Measurements from ENCODE around the gene TET2.
"Not testable (repeated sequence)": the region's sequence is repeated elsewhere in the genome, so short reads cannot be mapped to it uniquely, and the experiment has no call there.

Gene TET2

DNA sequence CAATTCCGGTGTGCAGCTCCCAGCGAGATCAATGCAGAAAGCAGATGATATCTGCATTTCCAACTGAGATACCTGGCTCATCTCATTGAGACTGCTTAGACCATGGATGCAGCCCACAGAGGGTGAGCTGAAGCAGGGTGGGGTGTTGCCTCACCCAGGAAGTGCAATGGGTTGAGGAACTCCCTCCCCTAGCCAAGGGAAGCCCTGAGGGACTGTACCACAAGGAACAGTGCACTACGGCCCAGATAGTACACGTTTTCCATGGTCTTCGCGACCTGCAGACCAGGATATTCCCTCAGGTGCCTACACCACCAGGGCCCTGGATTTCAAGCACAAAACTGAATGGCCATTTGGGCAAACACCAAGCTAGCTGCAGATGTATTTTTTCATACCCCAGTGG, 150.0 kb downstream of the TET2 start:
- H3K27me3 Mint-ChIP-seq (ENCODE audit: low read depth, poor library complexity), result peaks cover 7% of the 10 kb centered on the region
- DNase-seq, result no peak
- no peaks in the 10 kb centered on the region for H3K4me1 Mint-ChIP-seq
- peaks cover 14% of the 10 kb centered on the region for H3K9me3 Mint-ChIP-seq
- H3K4me3 Mint-ChIP-seq, result no peak overlapping the region
- H3K27ac Mint-ChIP-seq, result no peak overlapping the region
- TF ChIP-seq CTCF (IDR thresholded peaks at IDR 0.05), result no peak
- no peaks in the 10 kb centered on the region for H3K36me3 Mint-ChIP-seq (ENCODE audit: low read depth)

GRCh38 chr4:105299027-105299426, 152.4 kb downstream of the TET2 start:
- not testable (repeated sequence) for H3K4me3 Mint-ChIP-seq; H3K36me3 Mint-ChIP-seq (ENCODE audit: low read depth); H3K27me3 Mint-ChIP-seq (ENCODE audit: low read depth, poor library complexity); H3K27ac Mint-ChIP-seq; DNase-seq; H3K4me1 Mint-ChIP-seq
- peaks cover 33% of the 10 kb centered on the region for H3K9me3 Mint-ChIP-seq

DNA sequence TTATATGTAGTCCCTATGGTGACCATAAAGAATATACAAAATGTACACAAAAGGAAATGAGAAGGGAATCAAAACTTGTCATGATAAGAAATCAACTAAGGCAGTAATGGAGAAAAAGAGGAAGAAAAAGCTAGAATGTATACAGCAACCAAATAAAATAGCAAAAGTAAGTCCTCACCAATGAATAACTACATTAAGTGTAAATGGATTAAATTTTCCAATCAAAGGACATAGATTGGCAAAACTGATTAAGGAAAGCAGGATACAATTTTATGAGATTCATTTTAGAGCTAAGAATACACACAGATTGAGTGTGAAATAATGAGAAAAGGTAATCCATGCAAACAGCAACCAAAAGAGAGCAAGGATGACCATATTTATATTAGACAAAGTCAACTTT, 157.4 kb downstream of the TET2 start:
- no peak overlapping the region for H3K27ac Mint-ChIP-seq
- H3K4me3 Mint-ChIP-seq, result no peak overlapping the region
- no peak for TF ChIP-seq CTCF (IDR thresholded peaks at IDR 0.05)
- no peaks in the 10 kb centered on the region for H3K4me1 Mint-ChIP-seq
- H3K27me3 Mint-ChIP-seq (ENCODE audit: low read depth, poor library complexity), result peaks cover 7% of the 10 kb centered on the region
- H3K9me3 Mint-ChIP-seq, result peaks cover 37% of the 10 kb centered on the region
- H3K36me3 Mint-ChIP-seq (ENCODE audit: low read depth), result no peaks in the 10 kb centered on the region
- no peak for DNase-seq

DNA sequence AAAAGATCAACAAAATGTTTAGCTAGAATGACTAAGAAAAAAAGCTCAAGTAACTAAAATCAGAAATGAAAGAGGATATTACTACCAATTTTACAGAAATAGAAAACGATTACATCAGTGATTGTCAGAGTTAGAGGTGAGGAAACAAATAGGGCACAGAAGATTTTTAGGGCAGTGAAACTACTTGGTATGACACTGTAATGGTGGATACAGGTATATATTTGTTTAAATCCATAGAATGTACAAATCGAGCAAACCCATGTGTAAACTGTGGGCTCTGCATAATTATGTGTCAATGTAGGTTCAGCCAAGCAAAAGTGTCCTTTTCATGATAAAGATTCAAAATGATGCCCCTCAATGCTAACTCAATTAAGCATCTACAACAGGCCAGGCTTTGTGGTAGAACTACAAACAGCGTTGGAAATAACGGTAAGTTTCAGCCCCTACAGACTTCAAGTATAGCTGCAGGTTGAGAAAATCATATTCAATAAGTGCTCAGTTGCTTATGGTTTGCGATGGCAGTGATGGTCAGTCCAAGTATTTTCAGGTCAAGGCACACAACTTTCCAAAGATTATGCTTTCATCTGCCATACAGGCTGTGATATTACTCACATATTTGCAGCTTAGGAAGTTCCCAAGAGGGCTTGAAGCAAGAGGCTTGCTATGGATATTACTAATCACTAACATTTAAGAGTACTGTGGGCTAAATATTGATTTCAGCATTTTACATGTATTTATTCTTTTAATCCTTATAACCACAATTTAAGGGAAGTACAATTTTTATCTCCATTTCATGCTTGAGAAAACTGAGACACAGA, 158.6 kb downstream of the TET2 start:
- peaks cover 4% of the 10 kb centered on the region for H3K27me3 Mint-ChIP-seq (ENCODE audit: low read depth, poor library complexity)
- H3K4me1 Mint-ChIP-seq, result no peaks in the 10 kb centered on the region
- H3K27ac Mint-ChIP-seq, result no peak overlapping the region
- DNase-seq, result no peak
- no peaks in the 10 kb centered on the region for H3K36me3 Mint-ChIP-seq (ENCODE audit: low read depth)
- TF ChIP-seq CTCF (IDR thresholded peaks at IDR 0.05), result no peak
- H3K9me3 Mint-ChIP-seq, result peaks cover 45% of the 10 kb centered on the region
- H3K4me3 Mint-ChIP-seq, result no peak overlapping the region

DNA sequence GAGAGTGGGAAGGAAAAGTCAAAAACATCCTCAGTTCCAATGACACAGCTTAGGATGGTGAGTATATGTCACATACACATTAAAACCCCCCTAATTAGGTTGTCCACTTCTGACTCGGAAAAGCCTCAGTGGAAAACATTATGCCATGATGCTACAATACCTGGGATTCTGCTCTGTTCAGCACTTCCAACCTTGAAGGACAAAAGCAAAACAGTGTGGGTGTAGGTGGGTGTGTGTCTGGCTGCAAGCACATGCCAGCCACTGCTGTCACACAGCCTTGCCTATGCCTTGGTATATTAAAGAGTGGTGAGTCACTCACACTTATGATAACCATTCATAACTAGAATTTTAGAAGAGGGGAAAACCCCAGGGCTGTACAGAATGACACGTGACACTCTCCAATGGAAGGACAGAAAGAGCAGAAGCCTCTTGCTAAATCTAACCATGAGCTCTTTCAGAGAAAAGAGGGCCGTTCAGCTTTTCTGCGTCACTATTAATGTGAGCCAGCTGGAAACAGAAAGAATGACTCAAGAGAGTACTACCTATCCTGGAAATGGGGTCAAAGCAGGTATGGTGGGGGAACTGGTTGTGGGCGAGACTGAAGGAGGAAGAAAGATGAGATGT, 159.6 kb downstream of the TET2 start:
- Mint-ChIP-seq H3K27me3 (ENCODE audit: low read depth, poor library complexity) (peaks cover 4% of the 10 kb centered on the region), H3K9me3 (peaks cover 48% of the 10 kb centered on the region), H3K36me3 (ENCODE audit: low read depth) (no peaks in the 10 kb centered on the region), H3K27ac (no peak overlapping the region), H3K4me1 (no peaks in the 10 kb centered on the region), H3K4me3 (no peak overlapping the region)
- no peak for DNase-seq
- TF ChIP-seq CTCF (IDR thresholded peaks at IDR 0.05), result no peak

- no peak for TF ChIP-seq CTCF (IDR thresholded peaks at IDR 0.05)
- H3K27ac Mint-ChIP-seq, result no peak overlapping the region
- H3K4me3 Mint-ChIP-seq, result no peak overlapping the region
- H3K27me3 Mint-ChIP-seq (ENCODE audit: low read depth, poor library complexity), result peaks cover 4% of the 10 kb centered on the region
- H3K9me3 Mint-ChIP-seq, result peaks cover 50% of the 10 kb centered on the region
- H3K36me3 Mint-ChIP-seq (ENCODE audit: low read depth), result no peaks in the 10 kb centered on the region
- DNase-seq, result no peak
- no peaks in the 10 kb centered on the region for H3K4me1 Mint-ChIP-seq
Measured at GRCh38 chr4:105306820-105307219, 160.1 kb downstream of the TET2 start.

Data from nephron progenitor cell (in vitro differentiated cells).